GM12874 (cell line): Measurements from ENCODE around the gene SDC3.

Experiments used
- TF ChIP-seq, protein P1 (sequence below): IDR thresholded peaks from 2 replicates; pipeline ENCODE4 v1.5.1; 2011; ENCODE audit warnings: low read depth, mild to moderate bottlenecking, control low read depth, low read length, moderate library complexity; ENCODE audit not compliant: insufficient read depth

SDC3 gene

GRCh38 chr1:30920827-30921226 is 12.3 kb upstream of the SDC3 start:
- TF ChIP-seq, protein P1, sequence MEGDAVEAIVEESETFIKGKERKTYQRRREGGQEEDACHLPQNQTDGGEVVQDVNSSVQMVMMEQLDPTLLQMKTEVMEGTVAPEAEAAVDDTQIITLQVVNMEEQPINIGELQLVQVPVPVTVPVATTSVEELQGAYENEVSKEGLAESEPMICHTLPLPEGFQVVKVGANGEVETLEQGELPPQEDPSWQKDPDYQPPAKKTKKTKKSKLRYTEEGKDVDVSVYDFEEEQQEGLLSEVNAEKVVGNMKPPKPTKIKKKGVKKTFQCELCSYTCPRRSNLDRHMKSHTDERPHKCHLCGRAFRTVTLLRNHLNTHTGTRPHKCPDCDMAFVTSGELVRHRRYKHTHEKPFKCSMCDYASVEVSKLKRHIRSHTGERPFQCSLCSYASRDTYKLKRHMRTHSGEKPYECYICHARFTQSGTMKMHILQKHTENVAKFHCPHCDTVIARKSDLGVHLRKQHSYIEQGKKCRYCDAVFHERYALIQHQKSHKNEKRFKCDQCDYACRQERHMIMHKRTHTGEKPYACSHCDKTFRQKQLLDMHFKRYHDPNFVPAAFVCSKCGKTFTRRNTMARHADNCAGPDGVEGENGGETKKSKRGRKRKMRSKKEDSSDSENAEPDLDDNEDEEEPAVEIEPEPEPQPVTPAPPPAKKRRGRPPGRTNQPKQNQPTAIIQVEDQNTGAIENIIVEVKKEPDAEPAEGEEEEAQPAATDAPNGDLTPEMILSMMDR: no peak

DNA sequence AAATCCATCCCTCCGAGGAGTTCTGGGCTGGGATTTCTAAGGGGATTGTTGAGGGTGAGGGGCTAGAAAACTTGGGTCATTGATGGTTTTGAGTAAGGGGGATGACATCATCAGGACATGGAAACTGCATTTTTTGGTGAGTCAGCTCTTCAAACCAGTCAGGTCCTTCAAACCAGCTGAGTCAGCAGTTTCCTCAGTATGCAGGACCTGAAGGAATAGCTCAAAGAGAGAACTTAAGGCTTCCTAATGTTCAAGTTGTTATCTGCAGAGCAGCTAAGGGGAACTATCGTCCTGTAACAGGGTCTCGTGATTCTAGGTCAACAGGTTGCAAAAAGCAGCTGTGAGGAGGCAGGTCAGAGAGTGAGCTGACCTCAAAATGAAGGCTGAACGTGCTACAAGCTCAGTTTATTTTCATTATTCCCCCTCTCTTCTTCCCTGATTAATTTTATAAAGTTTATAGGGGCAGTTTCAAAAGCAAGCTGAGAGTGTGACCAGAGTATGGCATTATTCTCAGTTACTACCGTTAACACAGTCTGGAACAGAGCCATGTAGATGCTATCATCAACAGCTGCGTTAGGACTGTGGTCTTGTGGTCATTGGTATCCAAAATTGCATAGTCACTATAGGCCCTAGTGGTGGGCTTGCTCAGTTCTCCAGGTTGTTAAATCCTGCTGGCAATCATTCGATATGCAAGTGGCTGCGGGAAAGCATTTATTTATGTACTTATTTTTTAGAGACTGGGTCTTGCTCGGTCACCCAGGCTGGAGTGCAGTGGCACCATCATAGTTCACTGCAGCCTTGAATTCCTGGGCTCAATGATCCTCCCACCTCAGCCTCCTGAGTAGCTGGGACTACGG is 10.7 kb upstream of the SDC3 start:
- TF ChIP-seq, protein P1: no peak

GRCh38 chr1:30916296-30916695 is 7.7 kb upstream of the SDC3 start:
- TF ChIP-seq, protein P1: no peak

DNA sequence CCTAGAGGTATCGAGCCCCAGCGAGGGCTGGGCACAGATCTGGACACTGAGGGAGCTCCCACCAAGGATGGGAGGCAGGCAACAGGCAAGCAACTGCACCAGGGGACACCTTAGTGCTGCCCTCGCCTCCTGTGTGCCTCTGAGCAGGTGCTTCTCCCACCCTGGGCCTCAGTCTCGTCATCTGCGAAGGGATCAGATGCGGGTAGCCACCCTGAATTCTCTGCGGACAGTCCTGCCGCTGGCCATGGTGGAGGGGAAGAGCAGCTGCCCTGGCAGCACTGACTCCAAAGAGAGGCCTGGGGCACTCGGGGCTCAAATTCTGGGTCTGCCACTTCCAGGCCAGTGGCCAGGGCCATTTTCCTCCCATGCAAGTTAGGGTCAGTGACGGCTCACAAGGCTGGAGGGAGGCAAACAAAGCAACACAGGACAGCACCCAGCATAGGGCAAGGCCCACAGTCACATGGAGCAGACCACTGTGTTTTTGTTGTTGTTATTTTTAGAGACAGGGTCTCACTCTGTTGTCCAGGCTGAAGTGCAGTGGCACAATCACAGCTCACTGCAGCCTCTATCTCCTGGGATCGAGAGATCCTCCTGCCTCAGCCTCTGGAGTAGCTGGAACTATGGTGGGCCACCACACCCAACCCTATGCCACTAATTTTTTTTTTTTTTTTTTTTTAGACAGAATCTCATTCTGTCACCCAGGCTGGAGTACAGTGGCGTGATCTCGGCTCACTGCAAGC is 7.1 kb upstream of the SDC3 start:
- TF ChIP-seq, protein P1: no peak

- TF ChIP-seq, protein P1: no peak
Measured at GRCh38 chr1:30914931-30915330, 6.4 kb upstream of the SDC3 start.

DNA sequence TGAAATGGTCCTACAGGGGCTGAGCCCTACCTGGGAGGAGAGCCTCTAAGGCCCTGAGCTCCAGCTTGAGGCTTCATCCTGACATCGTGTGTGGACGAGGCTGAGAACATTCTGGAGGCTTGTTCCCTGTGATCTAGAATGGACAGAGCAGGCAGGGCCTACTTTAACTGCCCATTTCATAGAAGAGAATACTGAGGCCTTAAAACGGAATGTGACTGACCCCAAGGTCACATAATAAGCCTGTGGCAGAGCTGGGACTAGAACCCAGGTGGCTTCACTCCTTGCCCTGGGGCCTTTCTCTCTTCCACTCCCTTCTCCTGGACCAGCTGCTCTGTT is 6.0 kb upstream of the SDC3 start:
- TF ChIP-seq, protein P1: no peak

DNA sequence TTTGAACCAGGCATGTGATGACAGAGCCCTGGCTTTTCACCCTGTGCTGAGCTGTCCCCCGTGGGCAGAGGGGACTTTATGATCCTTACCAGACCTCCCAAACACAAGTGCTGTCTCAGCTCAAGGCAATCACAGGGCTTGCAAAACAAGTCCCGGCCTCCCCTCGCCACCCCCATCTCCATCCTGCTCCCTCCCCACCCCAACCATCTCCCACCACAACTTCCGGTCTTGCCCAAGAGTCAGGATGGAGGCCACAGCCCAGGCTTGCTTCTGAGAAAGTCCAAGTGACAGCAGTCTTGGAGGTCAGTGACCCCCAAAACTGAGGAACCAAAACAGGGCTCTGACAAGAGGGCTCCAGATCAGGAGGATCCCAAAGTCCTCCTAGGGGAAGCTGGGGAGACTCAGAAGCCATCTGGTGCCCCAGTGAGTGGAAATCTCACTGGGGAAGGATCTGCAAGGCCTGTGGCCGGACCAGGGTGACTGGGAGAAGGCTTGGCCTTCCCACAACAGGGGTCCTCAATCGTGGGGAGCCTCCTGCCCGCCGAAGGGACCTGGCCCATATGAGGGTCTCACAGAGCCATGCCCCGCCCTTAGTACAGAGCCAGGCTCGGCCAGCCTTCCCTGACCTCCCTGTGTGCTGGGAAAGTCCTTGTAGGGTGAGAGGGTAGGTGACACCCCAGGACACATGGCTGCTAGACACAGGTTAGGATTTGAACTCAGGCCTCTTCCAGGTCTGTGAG is 4.5 kb upstream of the SDC3 start:
- TF ChIP-seq, protein P1: no peak
